GM12891 (cell line): ENCODE results near the gene SEZ6L2.
A peak's percentile ranks its signal among the peaks of the same experiment; 100 is the strongest.
"Not testable (repeated sequence)": the region's sequence is repeated elsewhere in the genome, so short reads cannot be mapped to it uniquely, and the experiment has no call there.

Experiments used
- DNase-seq: peaks from one replicate; pipeline ENCODE4 v3.0.0; 2011; ENCODE audit warnings: low spot score; ENCODE audit not compliant: insufficient read length
- FAIRE-seq: peaks from 2 replicates; lab custom pipeline; 2011; peaks lifted over from hg19 to GRCh38; lab: Jason Lieb, UNC
- PAX5 ChIP-seq: IDR thresholded peaks from 2 replicates; pipeline ENCODE4 v1.6.1; 2011; ENCODE audit warnings: low read length, moderate library complexity, mild to moderate bottlenecking; ENCODE audit not compliant: insufficient read depth, severe bottlenecking
- POLR2A ChIP-seq: IDR thresholded peaks from 2 replicates; pipeline ENCODE4 v1.6.1; 2011; ENCODE audit warnings: low read depth, low read length, control low read depth
- POLR2AphosphoS5 ChIP-seq: IDR thresholded peaks from 2 replicates; pipeline ENCODE4 v1.6.1; 2011; ENCODE audit warnings: low read depth, low read length, control low read depth
- POU2F2 ChIP-seq: IDR thresholded peaks from 2 replicates; pipeline ENCODE4 v1.6.1; 2011; ENCODE audit warnings: low read depth, mild to moderate bottlenecking, control low read depth, low read length, moderate library complexity
- SPI1 ChIP-seq: IDR thresholded peaks from 2 replicates; pipeline ENCODE4 v1.6.1; 2011; ENCODE audit warnings: low read depth, low read length, control low read depth
- TAF1 ChIP-seq: IDR thresholded peaks from 2 replicates; pipeline ENCODE4 v1.6.1; 2011; ENCODE audit warnings: low read depth, low read length, control low read depth

The SEZ6L2 gene

DNA sequence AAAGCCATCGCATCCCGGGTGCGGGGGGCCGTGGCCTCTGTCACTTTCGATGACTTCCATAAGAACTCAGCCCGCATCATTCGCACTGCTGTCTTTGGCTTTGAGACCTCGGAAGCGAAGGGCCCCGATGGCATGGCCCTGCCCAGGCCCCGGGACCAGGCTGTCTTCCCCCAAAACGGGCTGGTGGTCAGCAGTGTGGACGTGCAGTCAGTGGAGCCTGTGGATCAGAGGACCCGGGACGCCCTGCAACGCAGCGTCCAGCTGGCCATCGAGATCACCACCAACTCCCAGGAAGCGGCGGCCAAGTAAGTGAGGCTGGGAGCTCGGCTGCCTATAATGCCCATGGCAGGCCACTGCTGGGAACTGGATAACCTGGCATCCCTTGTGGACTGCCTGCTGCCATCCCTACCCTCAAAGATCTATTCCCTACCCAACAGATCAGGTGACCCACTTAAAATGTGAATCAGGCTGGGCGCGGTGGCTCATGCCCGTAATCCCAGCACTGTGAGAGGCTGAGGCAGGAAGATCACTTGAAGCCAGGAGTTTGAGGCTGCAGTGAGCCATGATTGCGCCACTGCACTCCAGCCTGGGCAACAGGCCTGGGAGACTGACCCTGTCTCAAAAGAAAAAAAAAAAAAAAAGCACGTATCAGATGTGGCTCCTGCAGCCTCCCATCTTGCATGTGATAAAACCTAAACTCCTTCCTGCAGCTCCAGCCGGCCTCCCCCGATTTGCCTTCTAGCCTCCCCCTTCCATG lies 54.6 kb downstream of the SEZ6L2 start:
- TF ChIP-seq POU2F2 (no peak), PAX5 (no peak), SPI1 (no peak), POLR2A (no peak), TAF1 (no peak), POLR2AphosphoS5 (no peak)
- FAIRE-seq, result no peak
- DNase-seq, result no peak

DNA sequence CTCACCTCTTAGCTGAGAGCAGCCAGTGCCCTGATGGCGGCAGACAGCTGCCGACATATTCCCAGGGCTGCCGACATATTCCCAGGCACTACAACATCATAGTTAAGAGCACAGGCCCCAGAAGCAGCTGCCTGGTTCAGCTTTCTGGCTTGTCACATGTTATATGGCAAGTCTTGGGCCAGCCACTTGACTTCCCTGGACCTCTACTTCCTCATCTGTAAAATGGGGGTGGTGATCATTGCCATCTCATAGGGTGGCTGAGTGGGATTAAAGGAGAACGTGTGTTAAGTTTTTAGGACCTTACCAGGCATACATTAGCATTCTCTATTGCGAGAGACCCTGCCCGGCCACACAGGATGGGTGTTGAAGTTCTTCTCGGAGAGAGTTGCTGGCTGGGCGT lies 55.4 kb downstream of the SEZ6L2 start:
- FAIRE-seq (no peak), DNase-seq (no peak)

DNA sequence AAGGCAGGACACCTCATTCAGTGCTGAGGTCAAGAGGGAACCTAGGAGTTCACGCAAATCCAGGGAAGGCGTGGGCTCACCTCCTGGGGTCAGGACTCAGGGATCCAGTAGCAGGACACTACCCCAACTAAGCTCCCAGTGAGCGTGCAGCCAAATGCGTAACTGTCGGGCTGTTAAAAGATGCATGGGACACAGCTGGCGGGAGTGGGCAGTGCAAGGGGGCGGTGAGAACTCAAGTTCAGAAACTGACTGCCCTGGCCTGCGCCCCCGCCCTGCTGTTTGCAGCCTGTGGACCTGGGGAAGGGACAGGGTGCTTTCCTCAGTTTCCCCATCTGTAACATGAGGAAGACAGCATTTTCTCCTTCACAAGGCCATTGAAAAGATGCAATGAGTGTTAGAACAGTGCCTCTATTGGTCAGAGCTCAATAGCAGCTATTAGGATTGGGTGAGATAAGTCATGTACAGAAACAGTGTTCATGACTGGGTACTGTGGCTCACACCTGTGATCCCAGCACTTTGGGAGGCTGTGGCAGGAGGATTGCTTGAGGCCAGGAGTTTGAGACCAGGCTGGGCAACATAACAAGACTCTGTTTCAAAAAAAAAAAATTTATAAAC lies 56.5 kb downstream of the SEZ6L2 start:
- TF ChIP-seq POLR2AphosphoS5, result no peak
- TF ChIP-seq POU2F2, result no peak
- TF ChIP-seq PAX5, result no peak
- no peak for TF ChIP-seq POLR2A
- TF ChIP-seq SPI1, result no peak
- no peak for TF ChIP-seq TAF1
- FAIRE-seq (peak; percentile 9), DNase-seq (no peak)

More for the DNA sequence above, 55.4 kb downstream of the SEZ6L2 start:
- TF ChIP-seq POU2F2 (no peak), SPI1 (no peak), PAX5 (no peak), TAF1 (no peak), POLR2AphosphoS5 (no peak), POLR2A (no peak)

DNA sequence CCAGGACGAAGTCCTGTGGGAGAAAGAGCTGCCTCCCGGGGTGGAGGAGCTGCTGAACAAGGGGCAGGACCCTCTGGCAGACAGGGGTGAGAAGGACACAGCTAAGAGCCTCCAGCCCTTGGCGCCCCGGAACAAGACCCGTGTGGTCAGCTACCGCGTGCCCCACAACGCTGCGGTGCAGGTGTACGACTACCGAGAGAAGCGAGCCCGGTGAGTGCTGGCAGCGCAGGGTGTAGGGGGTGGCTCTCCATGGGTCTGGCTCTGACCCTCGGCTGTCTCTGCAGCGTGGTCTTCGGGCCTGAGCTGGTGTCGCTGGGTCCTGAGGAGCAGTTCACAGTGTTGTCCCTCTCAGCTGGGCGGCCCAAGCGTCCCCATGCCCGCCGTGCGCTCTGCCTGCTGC lies 57.7 kb downstream of the SEZ6L2 start:
- TF ChIP-seq POU2F2 (no peak), POLR2A (no peak), TAF1 (no peak), PAX5 (no peak), SPI1 (no peak), POLR2AphosphoS5 (no peak)
- FAIRE-seq (no peak), DNase-seq (no peak)

DNA sequence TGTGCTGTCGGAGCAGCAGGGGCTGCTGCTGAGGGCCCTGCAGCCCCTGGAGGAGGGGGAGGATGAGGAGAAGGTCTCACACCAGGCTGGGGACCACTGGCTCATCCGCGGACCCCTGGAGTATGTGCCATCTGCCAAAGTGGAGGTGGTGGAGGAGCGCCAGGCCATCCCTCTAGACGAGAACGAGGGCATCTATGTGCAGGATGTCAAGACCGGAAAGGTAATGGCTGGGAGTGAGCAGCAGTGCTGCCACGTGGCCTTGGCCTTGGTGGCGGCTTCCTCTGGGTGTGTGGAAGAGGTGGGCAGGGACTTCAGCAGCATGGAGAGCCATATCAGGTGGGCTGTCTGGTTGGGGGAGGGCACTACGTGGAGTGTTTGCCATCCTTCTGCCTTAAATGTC lies 59.1 kb downstream of the SEZ6L2 start:
- no peak for TF ChIP-seq PAX5
- no peak for TF ChIP-seq POLR2AphosphoS5
- DNase-seq (no peak), FAIRE-seq (no peak)

DNA sequence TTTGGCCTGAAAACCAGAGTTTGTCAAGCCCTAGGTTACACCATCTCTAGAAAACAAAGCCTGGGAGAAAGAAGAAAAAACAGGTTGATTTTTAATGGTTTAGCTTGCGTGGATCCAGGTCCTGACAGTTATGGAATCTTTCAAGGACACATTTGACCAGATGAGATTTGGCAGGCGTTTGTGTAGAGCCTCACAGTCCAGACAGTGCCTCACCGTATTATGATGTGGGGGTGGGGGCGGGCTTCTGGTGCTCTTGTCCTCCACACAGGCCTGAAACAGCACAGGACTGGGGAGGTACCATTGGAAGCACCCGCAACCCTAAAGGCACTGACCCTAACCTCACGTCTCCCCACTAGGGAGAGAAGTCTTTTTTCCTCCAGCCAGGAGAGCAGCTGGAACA lies 59.5 kb downstream of the SEZ6L2 start:
- DNase-seq (no peak), FAIRE-seq (no peak)
- TF ChIP-seq SPI1 (no peak), POLR2A (no peak)

DNA sequence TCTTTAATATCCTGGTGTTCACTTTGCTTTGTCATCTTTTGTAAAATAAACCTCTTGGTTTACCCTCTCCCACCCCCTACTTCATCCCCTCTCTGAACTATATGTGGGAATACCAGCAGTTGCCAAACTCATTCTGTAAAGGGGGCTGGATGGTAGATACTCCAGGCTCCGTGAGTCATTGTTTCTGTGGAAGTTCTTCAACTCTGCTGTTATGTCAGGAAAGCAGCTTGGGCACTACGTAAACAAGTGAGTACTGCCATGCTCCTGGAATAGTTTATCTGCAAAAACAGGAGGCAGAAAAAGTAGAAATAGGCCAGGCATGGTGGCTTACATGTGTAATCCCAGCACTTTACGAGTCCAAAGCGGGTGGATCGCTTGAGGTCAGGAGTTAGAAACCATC lies 61.5 kb downstream of the SEZ6L2 start:
- DNase-seq (no peak), FAIRE-seq (no peak)
- no peak for TF ChIP-seq PAX5
- no peak for TF ChIP-seq POLR2A
- TF ChIP-seq POU2F2, result no peak

DNA sequence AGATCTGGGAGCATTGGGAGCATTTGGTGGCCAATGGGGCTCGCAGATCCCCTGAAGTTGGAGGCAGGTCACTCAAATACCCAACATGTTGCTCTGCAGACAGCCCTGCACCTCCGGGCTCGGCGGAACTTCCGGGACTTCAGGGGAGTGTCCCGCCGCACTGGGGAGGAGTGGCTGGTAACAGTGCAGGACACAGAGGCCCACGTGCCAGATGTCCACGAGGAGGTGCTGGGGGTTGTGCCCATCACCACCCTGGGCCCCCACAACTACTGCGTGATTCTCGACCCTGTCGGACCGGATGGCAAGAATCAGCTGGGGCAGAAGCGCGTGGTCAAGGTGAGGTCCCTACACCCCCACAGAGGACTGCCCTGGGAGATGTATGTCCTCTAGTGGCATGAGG lies 62.7 kb downstream of the SEZ6L2 start:
- no peak for TF ChIP-seq POLR2A
- TF ChIP-seq SPI1, result no peak
- FAIRE-seq (no peak), DNase-seq (no peak)

DNA sequence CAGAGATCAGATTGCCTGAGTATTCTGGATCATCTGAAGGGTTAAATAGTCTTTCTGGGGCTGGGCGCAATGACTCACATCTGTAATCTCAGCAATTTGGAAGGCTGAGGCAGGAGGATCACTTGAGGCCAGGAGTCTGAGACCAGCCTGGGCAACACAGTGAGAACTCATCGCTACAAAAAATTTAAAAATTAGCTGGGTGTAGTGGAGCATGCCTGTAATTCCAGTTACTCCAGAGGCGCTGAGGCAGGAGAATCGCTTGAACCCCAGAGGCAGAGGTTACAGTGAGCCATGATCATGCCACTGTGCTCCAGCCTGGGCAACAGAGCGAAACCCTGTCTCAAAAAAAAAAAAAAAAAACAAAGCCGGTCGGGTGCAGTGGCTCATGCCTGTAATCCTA lies 63.4 kb downstream of the SEZ6L2 start:
- DNase-seq, result no peak
- no peak for FAIRE-seq
- TF ChIP-seq POLR2AphosphoS5, result no peak
- TF ChIP-seq PAX5, result no peak
- TF ChIP-seq SPI1, result no peak
- no peak for TF ChIP-seq POLR2A
- TF ChIP-seq POU2F2, result no peak
- no peak for TF ChIP-seq TAF1

DNA sequence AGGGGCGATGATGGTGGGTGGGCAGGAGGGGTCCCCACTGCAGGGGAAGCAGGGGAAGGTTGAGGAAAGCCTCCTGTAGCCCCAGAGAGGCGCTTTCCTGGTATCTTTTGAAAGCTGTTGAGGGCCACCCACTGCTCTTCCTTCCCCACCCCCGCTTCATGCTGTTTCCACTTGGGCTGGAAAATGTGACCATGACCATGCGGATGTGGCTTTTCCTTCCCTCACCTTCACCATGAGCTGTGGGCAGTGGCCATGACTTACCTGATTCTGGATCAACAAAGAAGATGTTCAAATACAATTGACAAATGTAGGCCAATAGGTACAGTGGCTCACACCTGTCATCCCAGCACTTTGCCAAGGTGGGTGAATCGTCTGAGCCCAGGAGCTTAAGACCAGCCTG lies 65.3 kb downstream of the SEZ6L2 start:
- DNase-seq (no peak), FAIRE-seq (no peak)
- no peak for TF ChIP-seq POLR2AphosphoS5
- no peak for TF ChIP-seq PAX5

DNA sequence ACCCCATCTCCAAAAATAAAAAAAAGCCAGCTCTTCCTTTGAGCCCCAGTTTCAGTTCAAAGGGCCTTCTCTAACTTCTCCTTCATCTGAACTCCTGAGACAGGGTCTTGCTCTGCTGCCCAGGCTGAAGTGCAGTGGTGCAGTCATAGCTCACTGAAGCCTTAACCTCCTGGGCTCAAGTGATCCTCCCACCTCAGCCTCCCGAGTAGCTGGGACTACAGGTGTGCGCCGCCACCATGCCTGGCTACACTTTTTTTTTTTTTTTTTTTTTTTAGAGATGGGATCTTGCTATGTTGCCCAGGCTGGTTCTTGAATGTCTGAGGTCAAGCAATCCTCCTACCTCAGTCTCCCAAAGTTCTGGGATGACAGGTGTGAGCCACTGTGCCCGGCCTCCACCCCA lies 66.1 kb downstream of the SEZ6L2 start:
- DNase-seq, FAIRE-seq: not testable (repeated sequence)
